Measurements from ENCODE around the gene LGALS7. TPM values are rescaled to one million over a fixed set of nuclear protein-coding genes. Genes with fewer than 3 reads are reported as not detected.

LGALS7 gene
- total RNA-seq, 1 experiment from 2014 or later: not detected

DNA sequence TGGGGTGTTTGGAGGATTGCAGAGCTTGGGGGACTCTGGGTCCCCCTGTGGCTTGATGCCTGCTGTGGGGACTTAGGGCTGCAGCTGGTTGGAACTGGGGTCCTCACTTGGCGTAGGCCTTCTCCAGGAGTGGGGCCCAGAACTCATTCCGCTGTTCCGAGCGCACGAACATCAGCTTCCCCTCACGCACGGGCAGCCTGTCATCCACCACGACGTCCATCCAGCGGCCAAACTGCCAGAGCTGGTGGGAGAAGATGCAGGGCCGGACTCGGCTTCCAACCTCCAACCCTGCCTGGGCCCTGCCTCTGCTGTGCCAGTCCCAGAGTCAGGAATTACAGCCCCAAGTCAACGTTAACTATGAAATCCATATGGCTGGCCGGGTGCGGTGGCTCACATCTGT lies 31.6 kb downstream of the LGALS7 start:
- intact Hi-C loops (cut with micrococcal nuclease; ENCODE audit: unreplicated experiment): no loop called here
- ChIA-PET CTCF (interaction anchor here (0.7 to 1.1 kb wide), 3 partner anchors 12 to 201 kb away, joined by 3 to 7 read pairs (median 6); no protein-coding TSS in a partner anchor), POLR2A (no interaction called here)
- Histone ChIP-seq H3K27me3 (ENCODE audit: control insufficient read depth, insufficient read depth, low read length) (no peaks in the 10 kb centered on the region), H3K36me3 (ENCODE audit: control insufficient read depth, insufficient read depth, low read length) (no peaks in the 10 kb centered on the region), H3K9me3 (ENCODE audit: control insufficient read depth, insufficient read depth, low read depth, low read length) (no peaks in the 10 kb centered on the region), H3K4me1 (ENCODE audit: control insufficient read depth, insufficient read depth, low read length) (0 out of 2 replicates have a peak, but pooled peaks cover 4% of the 10 kb centered on the region), H3K27ac (ENCODE audit: low read length) (no peak overlapping the region), H3K4me3 (ENCODE audit: low read depth in 2 of 2, low read length in 2 of 2) (no peak overlapping the region)
- BruUV-seq (replicated peaks): no TSS peak
- no peak for ATAC-seq
- in situ Hi-C loops (cut with HindIII; ENCODE audit: low pct_unique_long_range_greater_than_20kb, low sequenced_read_pairs): no loop called here
- DNase-seq (ENCODE audit: low read depth, low spot score): no peak
- TF ChIP-seq, protein P1, sequence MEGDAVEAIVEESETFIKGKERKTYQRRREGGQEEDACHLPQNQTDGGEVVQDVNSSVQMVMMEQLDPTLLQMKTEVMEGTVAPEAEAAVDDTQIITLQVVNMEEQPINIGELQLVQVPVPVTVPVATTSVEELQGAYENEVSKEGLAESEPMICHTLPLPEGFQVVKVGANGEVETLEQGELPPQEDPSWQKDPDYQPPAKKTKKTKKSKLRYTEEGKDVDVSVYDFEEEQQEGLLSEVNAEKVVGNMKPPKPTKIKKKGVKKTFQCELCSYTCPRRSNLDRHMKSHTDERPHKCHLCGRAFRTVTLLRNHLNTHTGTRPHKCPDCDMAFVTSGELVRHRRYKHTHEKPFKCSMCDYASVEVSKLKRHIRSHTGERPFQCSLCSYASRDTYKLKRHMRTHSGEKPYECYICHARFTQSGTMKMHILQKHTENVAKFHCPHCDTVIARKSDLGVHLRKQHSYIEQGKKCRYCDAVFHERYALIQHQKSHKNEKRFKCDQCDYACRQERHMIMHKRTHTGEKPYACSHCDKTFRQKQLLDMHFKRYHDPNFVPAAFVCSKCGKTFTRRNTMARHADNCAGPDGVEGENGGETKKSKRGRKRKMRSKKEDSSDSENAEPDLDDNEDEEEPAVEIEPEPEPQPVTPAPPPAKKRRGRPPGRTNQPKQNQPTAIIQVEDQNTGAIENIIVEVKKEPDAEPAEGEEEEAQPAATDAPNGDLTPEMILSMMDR (IDR thresholded peaks at IDR 0.05): no peak
- TF ChIP-seq TCF7L2 (IDR thresholded peaks at IDR 0.05; ENCODE audit: low read depth, low read length): no peak
- TF ChIP-seq, protein P2, sequence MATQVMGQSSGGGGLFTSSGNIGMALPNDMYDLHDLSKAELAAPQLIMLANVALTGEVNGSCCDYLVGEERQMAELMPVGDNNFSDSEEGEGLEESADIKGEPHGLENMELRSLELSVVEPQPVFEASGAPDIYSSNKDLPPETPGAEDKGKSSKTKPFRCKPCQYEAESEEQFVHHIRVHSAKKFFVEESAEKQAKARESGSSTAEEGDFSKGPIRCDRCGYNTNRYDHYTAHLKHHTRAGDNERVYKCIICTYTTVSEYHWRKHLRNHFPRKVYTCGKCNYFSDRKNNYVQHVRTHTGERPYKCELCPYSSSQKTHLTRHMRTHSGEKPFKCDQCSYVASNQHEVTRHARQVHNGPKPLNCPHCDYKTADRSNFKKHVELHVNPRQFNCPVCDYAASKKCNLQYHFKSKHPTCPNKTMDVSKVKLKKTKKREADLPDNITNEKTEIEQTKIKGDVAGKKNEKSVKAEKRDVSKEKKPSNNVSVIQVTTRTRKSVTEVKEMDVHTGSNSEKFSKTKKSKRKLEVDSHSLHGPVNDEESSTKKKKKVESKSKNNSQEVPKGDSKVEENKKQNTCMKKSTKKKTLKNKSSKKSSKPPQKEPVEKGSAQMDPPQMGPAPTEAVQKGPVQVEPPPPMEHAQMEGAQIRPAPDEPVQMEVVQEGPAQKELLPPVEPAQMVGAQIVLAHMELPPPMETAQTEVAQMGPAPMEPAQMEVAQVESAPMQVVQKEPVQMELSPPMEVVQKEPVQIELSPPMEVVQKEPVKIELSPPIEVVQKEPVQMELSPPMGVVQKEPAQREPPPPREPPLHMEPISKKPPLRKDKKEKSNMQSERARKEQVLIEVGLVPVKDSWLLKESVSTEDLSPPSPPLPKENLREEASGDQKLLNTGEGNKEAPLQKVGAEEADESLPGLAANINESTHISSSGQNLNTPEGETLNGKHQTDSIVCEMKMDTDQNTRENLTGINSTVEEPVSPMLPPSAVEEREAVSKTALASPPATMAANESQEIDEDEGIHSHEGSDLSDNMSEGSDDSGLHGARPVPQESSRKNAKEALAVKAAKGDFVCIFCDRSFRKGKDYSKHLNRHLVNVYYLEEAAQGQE (IDR thresholded peaks at IDR 0.05; ENCODE audit: insufficient read depth in 1 of 2, low read depth in 2 of 2, low read length in 1 of 2): no peak
- TF ChIP-seq SIN3A (IDR thresholded peaks at IDR 0.05; ENCODE audit: borderline replicate concordance, insufficient read depth, low read depth, low read length): no peak
- TF ChIP-seq POLR2AphosphoS5 (IDR thresholded peaks at IDR 0.05; ENCODE audit: low read depth, low read length): no peak

DNA sequence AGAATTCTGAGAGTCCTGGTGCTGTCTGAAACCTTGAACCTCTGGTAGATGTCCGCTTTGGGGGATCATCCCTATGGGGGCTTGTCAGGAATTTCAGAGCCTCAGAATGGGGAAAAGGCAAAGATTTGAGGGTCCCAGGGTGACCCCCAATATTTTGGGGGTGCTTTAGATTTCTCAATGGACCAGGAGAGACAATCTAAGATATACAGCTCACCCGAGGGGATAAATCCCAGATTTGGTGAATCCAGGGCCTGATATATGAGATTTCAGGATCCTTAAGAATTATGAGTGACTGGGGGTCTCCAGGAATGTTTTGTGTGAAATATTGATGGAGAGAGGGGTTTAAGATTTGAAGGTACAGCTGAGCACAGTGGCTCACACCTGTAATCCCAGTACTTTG lies 32.4 kb downstream of the LGALS7 start:
- Histone ChIP-seq H3K4me1 (ENCODE audit: control insufficient read depth, insufficient read depth, low read length) (0 out of 2 replicates have a peak, but pooled peaks cover 4% of the 10 kb centered on the region), H3K4me3 (ENCODE audit: low read depth in 2 of 2, low read length in 2 of 2) (no peak overlapping the region), H3K9me3 (ENCODE audit: control insufficient read depth, insufficient read depth, low read depth, low read length) (no peaks in the 10 kb centered on the region), H3K27ac (ENCODE audit: low read length) (no peak overlapping the region), H3K27me3 (ENCODE audit: control insufficient read depth, insufficient read depth, low read length) (no peaks in the 10 kb centered on the region), H3K36me3 (ENCODE audit: control insufficient read depth, insufficient read depth, low read length) (no peaks in the 10 kb centered on the region)
- DNase-seq (ENCODE audit: low read depth, low spot score) (no peak), ATAC-seq (no peak)
- CTCF ChIA-PET: interaction anchor here (0.7 to 1.0 kb wide), 2 partner anchors 101 to 201 kb away, joined by 5 to 6 read pairs; no protein-coding TSS in a partner anchor
- no TSS peak for BruUV-seq (replicated peaks)
- POLR2A ChIA-PET: interaction anchor here (0.6 to 1.2 kb wide), 2 partner anchors 108 to 211 kb away, joined by 3 to 4 read pairs; no protein-coding TSS in a partner anchor
- in situ Hi-C loops (cut with HindIII; ENCODE audit: low pct_unique_long_range_greater_than_20kb, low sequenced_read_pairs): no loop called here
- TF ChIP-seq POLR2AphosphoS5 (IDR thresholded peaks at IDR 0.05; ENCODE audit: low read depth, low read length): no peak
- intact Hi-C loops (cut with micrococcal nuclease; ENCODE audit: unreplicated experiment): no loop called here

DNA sequence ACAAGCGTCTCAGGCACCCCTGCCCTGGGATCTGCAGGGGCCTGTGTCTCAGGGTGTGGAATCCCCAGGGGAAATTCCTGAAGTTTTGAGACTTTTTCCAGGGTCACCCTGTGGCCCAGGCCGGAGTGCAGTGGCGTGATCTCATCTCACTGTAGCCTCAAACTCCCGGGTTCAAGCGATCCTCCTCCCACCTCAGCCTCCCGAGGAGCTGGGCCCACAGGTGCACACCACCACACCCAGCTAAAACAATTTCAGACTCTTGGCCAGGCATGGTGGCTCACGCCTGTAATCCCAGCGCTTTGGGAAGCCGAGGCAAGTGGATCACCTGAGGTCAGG lies 33.1 kb downstream of the LGALS7 start:
- no peak for DNase-seq (ENCODE audit: low read depth, low spot score)

More for the DNA sequence above, 33.1 kb downstream of the LGALS7 start:
- no peaks in the 10 kb centered on the region for H3K9me3 ChIP-seq (ENCODE audit: control insufficient read depth, insufficient read depth, low read depth, low read length)
- in situ Hi-C loops (cut with HindIII; ENCODE audit: low pct_unique_long_range_greater_than_20kb, low sequenced_read_pairs) (no loop called here), intact Hi-C loops (cut with micrococcal nuclease; ENCODE audit: unreplicated experiment) (no loop called here)
- no peak overlapping the region for H3K4me3 ChIP-seq (ENCODE audit: low read depth in 2 of 2, low read length in 2 of 2)
- 0 out of 2 replicates have a peak overlapping the region, but pooled peaks have one; percentile 0 for H3K27ac ChIP-seq (ENCODE audit: low read length)
- no peaks in the 10 kb centered on the region for H3K27me3 ChIP-seq (ENCODE audit: control insufficient read depth, insufficient read depth, low read length)
- TF ChIP-seq TCF7L2 (IDR thresholded peaks at IDR 0.05; ENCODE audit: low read depth, low read length): no peak
- peaks cover 5% of the 10 kb centered on the region for H3K4me1 ChIP-seq (ENCODE audit: control insufficient read depth, insufficient read depth, low read length)
- no peaks in the 10 kb centered on the region for H3K36me3 ChIP-seq (ENCODE audit: control insufficient read depth, insufficient read depth, low read length)
- CTCF ChIA-PET: no interaction called here
- POLR2A ChIA-PET: interaction anchor here (0.6 to 1.2 kb wide), 5 partner anchors 109 to 210 kb away, joined by 3 to 6 read pairs (median 4); no protein-coding TSS in a partner anchor
- no TSS peak for BruUV-seq (replicated peaks)
- no peak for ATAC-seq
